H1 (cell line): Measurements from ENCODE around the gene MED1. TPM values are rescaled to one million over a fixed set of nuclear protein-coding genes. Genes with fewer than 3 reads are reported as not detected.

Experiments
- CTCF ChIA-PET: fragments of 300-600 bp; sonication (Branson Sonifier 250); formaldehyde crosslinking; loops from one replicate; lab custom pipeline; 2021; ENCODE audit not compliant: partially characterized antibody; lab: Charles Lee
- POLR2A ChIA-PET: fragments of 300-600 bp; sonication (Branson Sonifier 250); formaldehyde crosslinking; loops from one replicate; lab custom pipeline; 2021; ENCODE audit warnings: inconsistent platforms; ENCODE audit not compliant: partially characterized antibody; lab: Charles Lee
- DNase-seq, 2 experiments: peaks; one replicate each; pipeline versions ENCODE4 v3.0.0 to v3.0.0-alpha.2; 2010 to 2022; ENCODE audit warnings: low spot score in 2 of 2, low read depth in 1 of 2, mixed read lengths in 1 of 2
- FAIRE-seq: peaks from 2 replicates; lab custom pipeline; 2011; peaks lifted over from hg19 to GRCh38; lab: Jason Lieb, UNC
- H2AFZ ChIP-seq: 2 replicates; pipeline ENCODE4 v1.8.1; 2012; ENCODE audit warnings: low read length, inconsistent platforms
- H2AK5ac ChIP-seq: 2 replicates; pipeline ENCODE4 v1.6.1; 2013; ENCODE audit warnings: low read depth, low read length
- H2BK120ac ChIP-seq: replicated peaks from 2 replicates; pipeline ENCODE3; 2013; ENCODE audit warnings: low read depth, low read length, inconsistent platforms
- H2BK12ac ChIP-seq: 2 replicates; pipeline ENCODE4 v1.6.1; 2013; ENCODE audit warnings: low read depth, low read length
- H2BK15ac ChIP-seq: 2 replicates; pipeline ENCODE4 v1.6.1; 2013; ENCODE audit warnings: low read length
- H2BK20ac ChIP-seq: 2 replicates; pipeline ENCODE4 v1.6.1; 2013; ENCODE audit warnings: low read length
- H2BK5ac ChIP-seq: 2 replicates; pipeline ENCODE4 v1.6.1; 2013; ENCODE audit warnings: low read depth, low read length
- H3K14ac ChIP-seq: 2 replicates; pipeline ENCODE4 v1.6.1; 2013; ENCODE audit warnings: inconsistent platforms; ENCODE audit not compliant: insufficient read length
- H3K18ac ChIP-seq: 2 replicates; pipeline ENCODE4 v1.6.1; 2013; ENCODE audit warnings: low read length; ENCODE audit errors: extremely low read depth
- H3K23ac ChIP-seq: 2 replicates; pipeline ENCODE4 v1.6.1; 2013; ENCODE audit warnings: inconsistent platforms; ENCODE audit not compliant: insufficient read length
- H3K23me2 ChIP-seq: 2 replicates; pipeline ENCODE4 v1.6.1; 2013; ENCODE audit warnings: low read depth, low read length
- H3K27ac ChIP-seq: 2 replicates; pipeline ENCODE4 v1.6.1; 2011; ENCODE audit warnings: low read depth, low read length, inconsistent platforms
- H3K27me3 ChIP-seq, 4 experiments: replicated peaks in 1 of 4; 1 replicate in 1 of 4; 2 replicates in 3 of 4; pipeline versions ENCODE4 v1.6.1 to v1.8.1; 2011 to 2013; ENCODE audit warnings: low read length in 3 of 4, mild to moderate bottlenecking in 3 of 4, inconsistent platforms in 2 of 4, mixed read lengths in 2 of 4, moderate library complexity in 1 of 4; ENCODE audit not compliant: control insufficient read depth in 3 of 4, insufficient read depth in 3 of 4; ENCODE audit errors: extremely low read depth in 1 of 4
- H3K36me3 ChIP-seq, 4 experiments: 2 replicates each; pipeline versions ENCODE4 v1.6.1 to v1.8.1; 2011 to 2013; ENCODE audit warnings: mild to moderate bottlenecking in 4 of 4, low read length in 3 of 4, moderate library complexity in 2 of 4, control low read depth in 1 of 4, inconsistent platforms in 1 of 4; ENCODE audit not compliant: insufficient read depth in 4 of 4, control insufficient read depth in 2 of 4
- H3K4ac ChIP-seq: replicated peaks from 2 replicates; pipeline ENCODE3; 2013; ENCODE audit warnings: low read length, low read depth, mixed read lengths, inconsistent platforms; ENCODE audit not compliant: insufficient read length
- H3K4me1 ChIP-seq, 4 experiments: replicated peaks in 1 of 4; 1 replicate in 1 of 4; 2 replicates in 3 of 4; pipeline versions ENCODE4 v1.6.1 to v1.8.1; 2011 to 2013; ENCODE audit warnings: low read length in 3 of 4, inconsistent platforms in 2 of 4, mixed read lengths in 1 of 4; ENCODE audit not compliant: insufficient read depth in 4 of 4, control insufficient read depth in 3 of 4
- H3K4me2 ChIP-seq, 2 experiments: 2 replicates each; pipeline versions ENCODE4 v1.6.1 to v1.8.1; 2011 to 2013; ENCODE audit warnings: low read depth in 2 of 2, low read length in 2 of 2, control low read depth in 1 of 2, inconsistent platforms in 1 of 2, mild to moderate bottlenecking in 1 of 2; ENCODE audit not compliant: insufficient read depth in 1 of 2
- H3K4me3 ChIP-seq, 4 experiments: fragments of 200-600, 300-600 bp in 1 of 4; sonication (generic), shearing (Covaris generic), sonication (Bioruptor Twin) in 1 of 4; 2 replicates each; pipeline versions ENCODE4 v1.5.1 to v1.8.1; 2011 to 2016; ENCODE audit warnings: low read length in 4 of 4, low read depth in 3 of 4, control low read depth in 2 of 4, inconsistent platforms in 2 of 4, mild to moderate bottlenecking in 2 of 4, mixed read lengths in 1 of 4, moderate library complexity in 1 of 4; ENCODE audit not compliant: insufficient read depth in 2 of 4; ENCODE audit errors: extremely low read depth in 1 of 4
- H3K56ac ChIP-seq: replicated peaks from 2 replicates; pipeline ENCODE3; 2013; ENCODE audit warnings: low read depth, mild to moderate bottlenecking, mixed read lengths, low read length, inconsistent platforms; ENCODE audit not compliant: insufficient read length
- H3K79me1 ChIP-seq: 2 replicates; pipeline ENCODE4 v1.6.1; 2013; ENCODE audit warnings: low read depth, low read length, control low read depth
- H3K79me2 ChIP-seq, 2 experiments: 2 replicates each; pipeline versions ENCODE4 v1.6.1 to v1.8.1; 2012 to 2013; ENCODE audit warnings: low read length in 2 of 2, mild to moderate bottlenecking in 2 of 2, inconsistent platforms in 1 of 2; ENCODE audit not compliant: insufficient read depth in 2 of 2, control insufficient read depth in 1 of 2
- H3K9ac ChIP-seq, 4 experiments: replicated peaks in 1 of 4; 1 replicate in 1 of 4; 2 replicates in 3 of 4; pipeline versions ENCODE4 v1.6.1 to v1.8.1; 2011 to 2013; ENCODE audit warnings: low read depth in 3 of 4, low read length in 3 of 4, control low read depth in 2 of 4, mild to moderate bottlenecking in 2 of 4, moderate library complexity in 2 of 4, inconsistent platforms in 1 of 4; ENCODE audit errors: extremely low read depth in 1 of 4
- H3K9me3 ChIP-seq, 2 experiments: 2 replicates each; pipeline versions ENCODE4 v1.6.1 to v1.8.1; 2012 to 2013; ENCODE audit warnings: mild to moderate bottlenecking in 2 of 2, moderate library complexity in 2 of 2, control low read depth in 1 of 2, inconsistent platforms in 1 of 2, low read depth in 1 of 2, low read length in 1 of 2, mixed read lengths in 1 of 2; ENCODE audit not compliant: insufficient read depth in 2 of 2
- H4K20me1 ChIP-seq, 2 experiments: replicated peaks in 1 of 2; 2 replicates each; pipeline versions ENCODE3 to v1.8.1; 2011 to 2013; ENCODE audit warnings: inconsistent platforms in 2 of 2, low read length in 2 of 2, mild to moderate bottlenecking in 1 of 2; ENCODE audit not compliant: insufficient read depth in 2 of 2, control insufficient read depth in 1 of 2
- H4K5ac ChIP-seq: 2 replicates; pipeline ENCODE4 v1.6.1; 2013; ENCODE audit warnings: low read length, low read depth, mixed read lengths, inconsistent platforms; ENCODE audit not compliant: insufficient read length
- H4K8ac ChIP-seq: 2 replicates; pipeline ENCODE4 v1.8.0; 2013; ENCODE audit warnings: mild to moderate bottlenecking, moderate library complexity, low read length, inconsistent platforms; ENCODE audit not compliant: insufficient read depth; ENCODE audit errors: extremely low read depth
- H4K91ac ChIP-seq: replicated peaks from 2 replicates; pipeline ENCODE3; 2013; ENCODE audit warnings: low read length, mixed read lengths, inconsistent platforms; ENCODE audit not compliant: insufficient read length
- BACH1 ChIP-seq: IDR thresholded peaks from 2 replicates; pipeline ENCODE4 v1.6.1; 2012; ENCODE audit warnings: low read length, improper control_type of control experiment
- CEBPB ChIP-seq: IDR thresholded peaks from 2 replicates; pipeline ENCODE4 v1.6.1; 2012; ENCODE audit warnings: low read depth, low read length
- EP300 ChIP-seq, 2 experiments: IDR thresholded peaks; 1 replicate in 1 of 2; 2 replicates in 1 of 2; pipeline ENCODE4 v1.6.1; 2011 to 2012; ENCODE audit warnings: low read depth in 2 of 2, low read length in 2 of 2, mild to moderate bottlenecking in 2 of 2, borderline replicate concordance in 1 of 2, inconsistent platforms in 1 of 2, moderate library complexity in 1 of 2
- POLR2A ChIP-seq, 2 experiments: IDR thresholded peaks; 1 replicate in 1 of 2; 2 replicates in 1 of 2; pipeline ENCODE4 v1.6.1; 2011; ENCODE audit warnings: low read depth in 2 of 2, low read length in 2 of 2, mild to moderate bottlenecking in 2 of 2; ENCODE audit errors: control extremely low read depth in 1 of 2
- POU5F1 ChIP-seq: IDR thresholded peaks from 2 replicates; pipeline ENCODE4 v1.6.1; 2011; ENCODE audit warnings: low read depth, mild to moderate bottlenecking, low read length, moderate library complexity
- RNF2 ChIP-seq: fragments of 200-900, 300-1000 bp; sonication (generic); IDR thresholded peaks from 2 replicates; pipeline ENCODE4 v1.7.1; 2016; ENCODE audit warnings: borderline replicate concordance, low read depth, mild to moderate bottlenecking, antibody characterized with exemption, low read length; ENCODE audit not compliant: poor library complexity, severe bottlenecking; ENCODE audit errors: missing control alignments
- SAP30 ChIP-seq: fragments of 300-600 bp; sonication (generic); IDR thresholded peaks from 2 replicates; pipeline ENCODE4 v1.7.1; 2012; ENCODE audit warnings: low read length, moderate library complexity, mild to moderate bottlenecking, inconsistent platforms; ENCODE audit not compliant: insufficient read depth, insufficient replicate concordance
- SP2 ChIP-seq: IDR thresholded peaks from 2 replicates; pipeline ENCODE4 v1.6.1; 2012; ENCODE audit warnings: mild to moderate bottlenecking, low read length, inconsistent platforms
- TBP ChIP-seq: IDR thresholded peaks from 2 replicates; pipeline ENCODE4 v1.6.1; 2011; ENCODE audit warnings: low read depth, low read length, improper control_type of control experiment
- TCF12 ChIP-seq: IDR thresholded peaks from 2 replicates; pipeline ENCODE4 v1.6.1; 2011; ENCODE audit warnings: low read depth, mild to moderate bottlenecking, low read length
- ZNF274 ChIP-seq: IDR thresholded peaks from 2 replicates; pipeline ENCODE4 v1.7.0; 2012; ENCODE audit warnings: low read length, borderline replicate concordance; ENCODE audit errors: extremely low read depth
- WGBS, 2 experiments: shearing (Covaris generic) in 1 of 2; methylation state at CpG; one replicate each; pipeline versions ENCODE4 v1.1.6 to v1.1.7; 2013 to 2015; ENCODE audit warnings: low lambda C conversion rate in 2 of 2, mixed read lengths in 2 of 2, inconsistent platforms in 1 of 2, low coverage in 1 of 2, missing lambda C conversion rate in 1 of 2; ENCODE audit not compliant: insufficient replicate concordance in 2 of 2, insufficient coverage in 1 of 2, insufficient read length in 1 of 2; ENCODE audit errors: extremely low coverage in 1 of 2, missing lambda C conversion rate in 1 of 2; 5-methylcytosine and 5-hydroxymethylcytosine counted together
- polyA plus RNA-seq, 7 experiments: library from polyadenylated mRNA; depleted of rRNA in 3 of 7; stranded (reverse) in 5 of 7; unstranded in 2 of 7; fragments of >200 nt in 5 of 7; fragments of 200-250 nt in 2 of 7; gene quantifications; 1 replicate in 5 of 7; 2 replicates in 1 of 7; 4 replicates in 1 of 7; pipeline versions ENCODE4 v1.2.1 to v1.2.3, GENCODE V29; 2011 to 2013; ENCODE audit warnings: missing spikeins in 2 of 7, mixed read lengths in 2 of 7
- total RNA-seq: library from RNA; stranded (reverse); fragmentation: NEBNext Ultra II Directional; extraction: Animal tissue kit (Norgen Biotek cat#: 25700); gene quantifications from 2 replicates; pipeline ENCODE4 v1.2.1, GENCODE V29; 2021

MED1 gene
- total and polyA plus RNA-seq, 2 of the 8 experiments (the other 6 are each of a cell fraction or from before 2014, with no cell fraction given): 24.7 to 56.5 TPM

DNA sequence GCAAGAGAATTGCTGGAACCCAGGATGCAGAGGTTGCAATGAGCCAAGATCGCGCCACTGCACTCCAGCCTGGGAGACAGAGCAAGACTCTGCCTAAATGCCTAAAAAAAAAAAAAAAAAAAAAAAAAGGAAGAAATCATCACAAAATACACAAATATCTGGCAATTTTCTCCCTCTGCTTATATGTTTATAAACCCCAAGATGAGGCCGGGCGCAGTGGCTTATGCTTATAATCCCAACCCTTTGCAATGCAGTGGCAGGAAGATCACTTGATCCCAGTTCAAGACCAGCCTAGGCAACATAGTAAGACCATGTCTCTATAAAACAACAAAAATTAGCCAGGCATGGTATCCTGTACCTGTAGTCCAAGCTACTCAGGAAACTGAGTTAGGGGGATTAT, 21.5 kb downstream of the MED1 start:
- Histone ChIP-seq H3K4ac (no peak overlapping the region), H3K4me1 (no peaks in the 10 kb centered on the region), H3K9me3 (no peaks in the 10 kb centered on the region), H4K5ac (no peak overlapping the region), H2BK5ac (no peak overlapping the region), H3K79me1 (no peaks in the 10 kb centered on the region), H4K91ac (no peak overlapping the region), H4K8ac (no peak overlapping the region), H3K56ac (no peak overlapping the region), H2AK5ac (no peak overlapping the region), H3K14ac (no peak overlapping the region), H4K20me1 (peaks cover 0 to 4% of the 10 kb centered on the region in 2 experiments), H3K9ac (no peak overlapping the region), H3K36me3 (peaks cover 15 to 70% (median 47%) of the 10 kb centered on the region in 4 experiments), H3K4me3 (no peak overlapping the region), H3K27ac (no peak overlapping the region), H2AFZ (no peak overlapping the region), H3K79me2 (no peaks in the 10 kb centered on the region; a peak in 1 of 4 replicates), H2BK15ac (no peak overlapping the region), H2BK12ac (no peak overlapping the region), H2BK120ac (no peak overlapping the region), H3K23me2 (no peaks in the 10 kb centered on the region), H3K18ac (no peak overlapping the region), H3K27me3 (no peaks in the 10 kb centered on the region), H2BK20ac (no peak overlapping the region), H3K4me2 (no peak overlapping the region), H3K23ac (no peak overlapping the region)
- FAIRE-seq (no peak), DNase-seq (no peak)
- ChIA-PET CTCF (no interaction called here), POLR2A (interaction anchor here (1.1 to 2.7 kb wide), 3 partner anchors 9 to 15 kb away, joined by 3 to 10 read pairs (median 3); no protein-coding TSS in a partner anchor)
- WGBS, 2 experiments: 85% methylated on average over 2 of the region's 4 CpGs; no CpG with 5 or more reads in 1 of the 2 experiments
- no peak for TF ChIP-seq POU5F1
- no peak for TF ChIP-seq RNF2
- TF ChIP-seq EP300 (IDR thresholded peaks at IDR 0.05; ENCODE audit: borderline replicate concordance in 1 of 2, low read depth in 2 of 2, low read length in 2 of 2): no peak
- TF ChIP-seq BACH1: no peak
- TF ChIP-seq CEBPB: no peak
- TF ChIP-seq SP2: no peak
- TF ChIP-seq TBP: no peak
- no peak for TF ChIP-seq TCF12
- TF ChIP-seq ZNF274: no peak
- TF ChIP-seq POLR2A (IDR thresholded peaks at IDR 0.05; ENCODE audit: control extremely low read depth in 1 of 2, low read depth in 2 of 2, low read length in 2 of 2): no peak
- no peak for TF ChIP-seq SAP30
- TF ChIP-seq, all 59 proteins: peak for 0
